NT2/D1 (cell line): ENCODE measurements around the gene TAF10.

Experiments used
- SUZ12 ChIP-seq: IDR thresholded peaks from 2 replicates; pipeline ENCODE4 v1.6.1; 2011; ENCODE audit not compliant: insufficient read length, insufficient read depth; ENCODE audit errors: extremely low read depth
- YY1 ChIP-seq: IDR thresholded peaks from 2 replicates; pipeline ENCODE4 v1.6.1; 2011; ENCODE audit not compliant: insufficient read length, insufficient read depth
- ZNF274 ChIP-seq: IDR thresholded peaks from 2 replicates; pipeline ENCODE4 v1.6.1; 2011; ENCODE audit warnings: mild to moderate bottlenecking, low read depth, low read length

DNA sequence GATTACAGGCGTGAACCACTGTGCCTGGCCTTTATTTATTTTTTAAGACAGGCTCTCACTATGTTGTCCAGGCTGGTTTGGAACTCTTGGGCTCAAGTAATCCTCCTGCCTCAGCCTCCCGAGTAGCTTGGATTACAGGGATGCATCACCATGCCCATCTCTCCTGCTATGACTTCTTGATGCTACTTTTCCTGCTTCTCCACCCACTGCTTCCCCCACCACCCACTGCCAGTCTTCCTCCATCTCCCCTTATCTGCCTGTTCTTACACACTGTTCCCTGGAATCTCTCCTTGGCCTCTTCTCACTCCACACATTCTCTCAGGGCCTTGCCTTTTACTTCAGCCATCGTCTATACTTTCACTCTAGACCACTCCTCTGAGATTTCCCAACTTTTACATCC, 24.5 kb upstream of the TAF10 start:
- TF ChIP-seq ZNF274 (no peak), SUZ12 (no peak), YY1 (no peak)
